ENCODE data around the gene SLC4A11. TPM values are rescaled to one million over a fixed set of nuclear protein-coding genes. Genes with fewer than 3 reads are reported as not detected.

Gene SLC4A11
- total and polyA plus RNA-seq, 5 donors = 0.29 to 0.36 TPM; not detected in 3

GRCh38 chr20:3180319-3180718, 58.7 kb downstream of the SLC4A11 start:
- ATAC-seq (no peak), DNase-seq (no peak)
- Histone ChIP-seq H3K27ac (ENCODE audit: low read length) (no peak overlapping the region), H3K4me3 (ENCODE audit: low read length) (no peak overlapping the region), H3K4me1 (ENCODE audit: control insufficient read depth, insufficient read depth, low read length) (no peaks in the 10 kb centered on the region), H3K27me3 (ENCODE audit: control insufficient read depth, insufficient read depth) (no peaks in the 10 kb centered on the region), H3K9me3 (ENCODE audit: control insufficient read depth, low read length) (no peaks in the 10 kb centered on the region)
- intact Hi-C loops (cut with DNase I) = no loop called here
- WGBS = 80% methylated on average over 4 of the region's 4 CpGs

- ATAC-seq (no peak), DNase-seq (no peak)
- H3K4me1 ChIP-seq (ENCODE audit: control insufficient read depth, insufficient read depth, low read length) = no peaks in the 10 kb centered on the region
- intact Hi-C loops (cut with DNase I) = no loop called here
- H3K9me3 ChIP-seq (ENCODE audit: control insufficient read depth, low read length) = no peaks in the 10 kb centered on the region
- no peaks in the 10 kb centered on the region for H3K27me3 ChIP-seq (ENCODE audit: control insufficient read depth, insufficient read depth)
- no peak overlapping the region for H3K27ac ChIP-seq (ENCODE audit: low read length)
- whole genome bisulfite sequencing = 81% methylated on average over 8 of the region's 8 CpGs
- no peak overlapping the region for H3K4me3 ChIP-seq (ENCODE audit: low read length)
Measured at GRCh38 chr20:3177746-3178485, 61.1 kb downstream of the SLC4A11 start.

Other genes with a start within 250 kb of the SLC4A11 start
- gene GNRH2, start 195.6 kb downstream of the SLC4A11 start, total RNA-seq = 1 to 10 TPM in 1 of 4 donors, under 1 TPM in 1, not detected in 2; 0.79 to 1.5 TPM
- 0.75 TPM for gene GNRH2, start 195.6 kb downstream of the SLC4A11 start, polyA plus RNA-seq
- gene MRPS26, start 193.1 kb downstream of the SLC4A11 start, total RNA-seq = 10 to 100 TPM; 31.5 to 48.2 (median 43.3) TPM
- gene MRPS26, start 193.1 kb downstream of the SLC4A11 start, polyA plus RNA-seq = 69.9 TPM
- gene OXT, start 167.6 kb downstream of the SLC4A11 start, total RNA-seq = under 1 TPM in 1 of 4 donors, not detected in 3; 0.50 TPM
- gene OXT, start 167.6 kb downstream of the SLC4A11 start, polyA plus RNA-seq = not detected
- not detected for gene AVP, start 154.5 kb downstream of the SLC4A11 start, total RNA-seq
- gene AVP, start 154.5 kb downstream of the SLC4A11 start, polyA plus RNA-seq = not detected
- 10 to 100 TPM; 16.5 to 21.0 (median 18.8) TPM for gene FASTKD5, start 79.3 kb downstream of the SLC4A11 start, total RNA-seq
- gene FASTKD5, start 79.3 kb downstream of the SLC4A11 start, polyA plus RNA-seq = 16.8 TPM
- gene UBOX5, start 79.3 kb downstream of the SLC4A11 start, total RNA-seq = 1 to 10 TPM; 4.3 to 5.2 (median 4.4) TPM
- 3.6 TPM for gene UBOX5, start 79.3 kb downstream of the SLC4A11 start, polyA plus RNA-seq
- gene LZTS3, start 65.6 kb downstream of the SLC4A11 start, total RNA-seq = 10 to 100 TPM; 14.1 to 26.9 (median 23.0) TPM
- 16.8 TPM for gene LZTS3, start 65.6 kb downstream of the SLC4A11 start, polyA plus RNA-seq
- gene DDRGK1, start 34.5 kb downstream of the SLC4A11 start, total RNA-seq = 10 to 100 TPM; 37.4 to 40.6 (median 38.9) TPM
- 38.1 TPM for gene DDRGK1, start 34.5 kb downstream of the SLC4A11 start, polyA plus RNA-seq
- 10 to 100 TPM; 16.6 to 21.1 (median 17.0) TPM for gene ITPA, start 29.7 kb downstream of the SLC4A11 start, total RNA-seq
- gene ITPA, start 29.7 kb downstream of the SLC4A11 start, polyA plus RNA-seq = 21.8 TPM
- 10 to 100 TPM; 15.3 to 18.9 (median 16.0) TPM for gene DNAAF9, start 168.5 kb upstream of the SLC4A11 start, total RNA-seq
- 7.2 TPM for gene DNAAF9, start 168.5 kb upstream of the SLC4A11 start, polyA plus RNA-seq
- gene ATRN, start 231.8 kb upstream of the SLC4A11 start, total RNA-seq = 10 to 100 TPM; 30.2 to 33.1 (median 32.4) TPM
- 9.5 TPM for gene ATRN, start 231.8 kb upstream of the SLC4A11 start, polyA plus RNA-seq

All from right cardiac atrium (tissue), 5 donors.